T-helper 9 cell (primary cell): ENCODE measurements around the gene KDM4C.
"Not testable (repeated sequence)": the region's sequence is repeated elsewhere in the genome, so short reads cannot be mapped to it uniquely, and the experiment has no call there.

Experiments used
- DNase-seq: peaks from one replicate; pipeline ENCODE4 v3.0.0-alpha.2; 2020

KDM4C gene

DNA sequence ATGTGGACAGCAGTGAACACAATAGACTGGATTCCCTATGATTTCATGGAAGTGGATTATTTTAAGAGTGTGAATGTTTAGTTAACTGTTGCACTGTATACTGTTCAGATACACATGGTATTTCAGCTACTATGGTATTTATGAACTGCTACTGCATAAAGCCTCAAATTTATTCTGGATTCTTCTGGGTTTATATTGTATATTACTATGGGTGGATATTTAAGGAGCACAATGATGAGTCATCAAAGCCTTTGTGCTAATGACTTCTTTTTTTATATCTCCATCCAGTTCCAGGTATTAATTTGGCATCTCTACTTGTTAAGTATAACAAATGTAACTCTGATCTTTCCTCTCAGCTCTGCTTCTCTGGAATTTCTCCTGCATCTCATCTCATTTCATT is 6.8 kb downstream of the KDM4C start:
- no peak for DNase-seq

- DNase-seq, result no peak
Observed at GRCh38 chr9:6764950-6765349, 7.2 kb downstream of the KDM4C start.

- no peak for DNase-seq
Observed at GRCh38 chr9:6765396-6765795, 7.6 kb downstream of the KDM4C start.

DNA sequence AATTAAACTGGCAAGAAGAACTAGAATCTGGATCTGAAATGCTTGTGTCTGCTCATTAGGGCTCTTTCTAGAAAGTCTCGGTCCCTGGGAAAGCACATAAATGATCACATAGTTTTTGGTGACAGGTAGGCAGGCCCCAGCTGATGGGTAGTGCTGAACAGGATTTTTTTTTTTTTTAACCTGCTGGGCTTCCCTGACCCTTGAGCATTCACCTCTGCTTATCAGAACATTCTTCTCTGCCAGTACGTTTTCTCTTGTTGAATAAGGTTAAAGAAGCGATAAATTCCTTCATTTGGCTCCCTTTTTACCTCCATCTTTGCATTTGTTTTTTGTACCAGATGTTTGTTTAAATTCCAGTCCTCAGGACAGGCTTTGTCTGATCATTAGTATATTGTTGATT is 8.8 kb downstream of the KDM4C start:
- DNase-seq, result no peak

GRCh38 chr9:6768587-6768986 is 10.8 kb downstream of the KDM4C start:
- DNase-seq, result not testable (repeated sequence)

DNA sequence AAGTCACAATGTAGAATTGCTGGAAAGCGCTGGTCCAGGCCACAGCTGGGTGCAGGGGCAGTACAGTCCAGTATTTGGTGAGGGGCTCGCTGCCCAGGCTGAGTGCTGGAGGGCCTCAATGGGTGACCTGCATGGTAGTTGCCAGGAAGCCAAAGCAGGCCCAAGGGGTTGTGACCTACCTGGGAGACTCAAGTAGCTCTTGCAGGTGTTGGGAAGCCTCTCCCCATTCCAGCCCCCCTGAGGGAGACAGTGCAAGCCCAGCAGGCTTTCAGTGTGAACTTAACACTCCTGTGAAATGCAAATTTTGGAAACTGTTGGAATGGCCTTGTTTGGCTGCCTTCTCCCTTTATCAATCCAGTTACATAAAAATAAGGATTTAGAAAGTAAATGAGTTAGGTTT is 13.9 kb downstream of the KDM4C start:
- no peak for DNase-seq

- DNase-seq, result no peak
Observed at GRCh38 chr9:6777213-6777902, 19.6 kb downstream of the KDM4C start.

- no peak for DNase-seq
Observed at GRCh38 chr9:6779417-6780241, 21.9 kb downstream of the KDM4C start.

DNA sequence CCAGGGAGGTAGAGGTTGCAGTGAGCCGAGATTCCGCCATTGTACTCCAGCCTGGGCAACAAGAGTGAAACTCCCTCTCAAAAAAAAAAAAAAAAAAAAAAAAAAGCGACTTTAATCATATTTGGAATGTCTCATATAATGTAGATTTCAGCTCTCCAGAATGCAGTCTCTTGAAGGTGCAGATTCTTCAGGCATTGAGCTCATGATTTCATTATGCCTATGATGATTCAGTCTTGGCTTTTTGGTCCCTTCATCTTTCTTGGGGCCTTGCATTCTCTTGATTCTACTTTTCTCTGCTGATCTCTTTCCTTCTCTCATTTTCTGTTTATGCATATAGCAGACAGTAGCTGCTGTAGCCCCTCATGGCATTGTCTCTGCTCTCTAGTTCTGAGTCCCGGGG is 22.9 kb downstream of the KDM4C start:
- no peak for DNase-seq

- DNase-seq, result no peak
Observed at GRCh38 chr9:6781476-6781875, 23.7 kb downstream of the KDM4C start.

- no peak for DNase-seq
Observed at GRCh38 chr9:6782345-6782744, 24.6 kb downstream of the KDM4C start.

- DNase-seq, result no peak
Observed at GRCh38 chr9:6782981-6783380, 25.2 kb downstream of the KDM4C start.

GRCh38 chr9:6783753-6784152 is 26.0 kb downstream of the KDM4C start:
- no peak for DNase-seq

DNA sequence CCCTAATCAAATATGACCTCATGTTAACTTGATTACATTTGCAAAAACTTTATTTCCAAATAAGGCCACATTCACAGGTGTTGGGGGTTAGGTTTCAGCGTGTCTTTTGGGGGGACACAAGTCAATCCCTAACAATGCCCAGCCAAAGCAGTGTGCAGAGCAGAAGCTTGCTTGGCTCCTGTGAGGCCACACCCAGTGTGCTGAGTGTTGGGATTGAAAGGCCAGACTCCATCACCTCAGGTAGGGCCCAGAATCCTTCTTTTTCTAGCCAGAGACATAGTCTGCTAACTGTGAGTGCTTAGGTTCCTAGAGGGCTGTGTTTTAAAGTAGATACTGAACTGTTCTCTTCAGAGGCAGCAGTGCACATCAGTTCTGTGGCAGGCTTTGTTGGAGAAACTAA is 27.9 kb downstream of the KDM4C start:
- DNase-seq, result no peak

DNA sequence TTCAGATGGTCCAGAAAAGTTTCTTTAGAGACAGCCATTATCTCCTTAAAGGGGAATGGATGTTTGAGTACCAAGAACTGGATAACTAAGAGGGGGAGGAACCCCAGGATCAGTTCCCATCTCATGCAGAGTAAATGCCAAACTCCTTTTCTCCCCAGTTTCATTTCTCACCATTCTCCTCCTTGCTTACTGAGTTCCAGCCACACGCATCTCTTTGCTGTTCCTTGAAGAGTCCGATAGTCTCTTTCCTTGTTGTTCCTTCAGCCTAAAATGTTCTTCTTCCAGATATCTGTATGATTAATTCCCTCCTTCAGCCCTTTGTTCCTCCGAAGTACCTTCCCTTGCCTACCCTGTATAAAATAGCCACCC is 30.0 kb downstream of the KDM4C start:
- no peak for DNase-seq

DNA sequence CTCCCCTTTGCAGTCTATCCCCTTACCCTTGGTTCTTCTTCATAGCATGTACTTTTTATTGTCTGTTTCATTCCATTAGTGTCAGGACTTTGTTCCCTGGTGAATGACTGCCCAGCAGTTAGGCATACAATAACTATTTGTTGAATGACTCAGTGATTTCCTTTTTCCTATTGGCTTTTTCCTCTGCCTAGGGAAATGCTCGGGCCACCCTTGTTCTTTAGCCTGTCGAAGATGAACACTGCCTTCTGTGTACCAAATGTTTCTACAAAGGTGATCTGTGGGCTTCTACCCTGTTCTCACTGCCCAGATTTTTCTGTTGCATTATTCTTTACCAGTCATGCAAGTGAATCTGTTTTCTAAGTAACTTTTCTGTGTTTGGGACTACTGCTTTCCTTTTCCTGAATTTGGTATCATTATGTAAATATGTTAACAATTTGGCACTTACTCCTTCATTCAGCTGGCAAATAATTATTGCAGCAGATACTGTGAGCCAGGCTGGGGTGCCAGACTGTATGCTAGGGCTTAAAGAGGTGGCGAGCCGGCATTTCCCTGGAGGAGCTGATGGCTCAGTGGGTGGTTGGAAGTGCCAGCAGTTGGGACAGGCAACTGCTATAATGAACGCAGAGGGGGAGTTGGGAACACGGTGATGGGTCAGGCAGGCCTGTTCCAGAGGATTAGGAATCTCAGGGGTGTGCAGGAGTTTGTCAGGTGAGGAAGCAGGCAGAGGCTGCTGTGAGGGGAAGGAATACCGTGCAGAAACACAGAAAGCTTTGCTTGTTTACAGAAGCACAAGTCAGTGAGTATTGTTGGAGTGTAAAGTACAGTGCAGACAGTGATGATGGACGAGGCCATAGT is 30.6 kb downstream of the KDM4C start:
- no peak for DNase-seq

- DNase-seq, result not testable (repeated sequence)
Observed at GRCh38 chr9:6789017-6789338, 31.2 kb downstream of the KDM4C start.

GRCh38 chr9:6790866-6791265 is 33.1 kb downstream of the KDM4C start:
- DNase-seq, result no peak

DNA sequence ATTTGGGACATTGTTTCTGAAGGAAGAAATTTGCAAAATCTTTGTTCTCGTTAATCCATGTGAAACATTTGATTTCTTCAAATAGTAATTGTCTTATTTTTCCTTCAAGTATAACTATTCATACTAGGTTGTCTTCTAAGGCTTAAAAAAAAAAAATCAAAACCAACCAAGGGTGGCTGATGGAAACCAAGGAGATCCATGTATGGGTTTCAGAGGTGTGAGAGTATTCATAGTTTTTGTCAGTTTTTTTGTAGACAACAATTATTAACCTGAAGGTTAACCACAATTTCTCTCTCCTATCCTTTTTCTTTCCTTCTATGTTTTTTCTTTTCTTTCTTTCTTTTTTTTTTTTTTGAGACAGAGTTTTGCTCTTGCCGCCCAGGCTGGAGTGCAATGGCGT is 35.4 kb downstream of the KDM4C start:
- DNase-seq, result no peak

DNA sequence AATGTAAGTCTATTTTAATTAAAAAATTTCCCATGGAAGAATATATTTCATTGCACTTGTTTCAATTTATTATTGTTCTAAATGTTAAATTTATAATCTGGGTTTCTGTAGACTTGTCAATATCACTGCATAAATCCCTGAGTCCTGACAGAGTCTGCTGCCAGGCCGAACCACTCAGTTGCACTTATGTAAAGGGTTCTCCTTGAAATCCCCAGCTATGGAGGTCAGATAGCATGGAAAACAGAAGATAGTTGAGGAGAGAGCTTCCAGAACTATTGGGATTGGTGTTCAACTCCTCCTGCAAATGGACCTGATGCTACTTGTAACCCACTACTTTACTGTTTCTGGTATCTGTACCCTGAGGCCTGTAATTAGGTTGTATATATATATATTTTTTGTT is 37.2 kb downstream of the KDM4C start:
- no peak for DNase-seq

DNA sequence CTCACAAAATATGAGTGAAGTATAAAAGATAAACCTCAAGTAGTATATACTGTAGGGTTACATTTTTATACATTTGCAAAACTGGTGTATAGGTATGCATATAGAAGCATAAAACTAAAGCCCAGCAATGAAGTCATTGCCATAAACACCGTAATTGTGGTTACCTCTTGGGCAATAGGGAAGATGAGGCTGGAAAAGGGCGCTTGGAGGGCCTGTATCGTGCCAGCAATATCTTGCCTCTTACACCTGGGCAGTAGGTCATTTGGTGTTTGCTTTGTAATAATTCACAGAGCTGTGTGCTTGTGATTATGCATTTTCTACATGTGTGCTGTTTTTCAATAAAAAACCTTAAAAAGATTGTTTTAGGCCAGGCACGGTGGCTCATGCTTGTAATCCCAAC is 45.2 kb downstream of the KDM4C start:
- no peak for DNase-seq

DNA sequence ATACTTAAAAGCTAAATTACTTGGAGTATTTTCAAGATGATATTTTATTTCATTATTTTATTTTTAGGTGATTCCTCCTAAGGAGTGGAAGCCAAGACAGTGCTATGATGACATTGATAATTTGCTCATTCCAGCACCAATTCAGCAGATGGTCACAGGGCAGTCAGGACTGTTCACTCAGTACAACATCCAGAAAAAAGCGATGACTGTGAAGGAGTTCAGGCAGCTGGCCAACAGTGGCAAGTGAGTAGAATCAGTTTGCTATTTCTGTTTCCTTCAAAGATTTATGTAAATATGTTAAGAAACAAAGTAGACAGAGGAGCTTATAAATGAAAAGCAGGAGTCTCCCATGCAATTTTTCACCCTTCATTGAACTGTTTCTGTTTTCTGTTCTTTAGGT is 47.8 kb downstream of the KDM4C start:
- no peak for DNase-seq

DNA sequence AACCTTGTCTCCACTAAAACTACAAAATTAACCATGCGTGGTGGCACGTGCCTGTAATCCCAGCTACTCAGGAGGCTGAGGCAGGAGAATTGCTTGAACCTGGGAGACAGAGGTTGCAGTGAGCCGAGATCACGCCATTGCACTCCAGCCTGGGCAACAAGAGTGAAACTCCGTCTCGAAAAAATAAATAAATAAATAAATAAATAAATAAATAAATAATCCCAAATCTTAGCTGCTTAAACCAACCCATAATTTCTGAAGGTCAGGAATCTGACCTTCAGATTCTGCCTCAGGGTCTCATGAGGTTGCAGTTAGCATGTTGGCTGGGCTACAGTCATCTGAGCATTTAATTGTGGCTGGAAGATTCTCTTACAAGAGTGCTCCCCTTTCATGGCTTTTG is 48.5 kb downstream of the KDM4C start:
- not testable (repeated sequence) for DNase-seq

DNA sequence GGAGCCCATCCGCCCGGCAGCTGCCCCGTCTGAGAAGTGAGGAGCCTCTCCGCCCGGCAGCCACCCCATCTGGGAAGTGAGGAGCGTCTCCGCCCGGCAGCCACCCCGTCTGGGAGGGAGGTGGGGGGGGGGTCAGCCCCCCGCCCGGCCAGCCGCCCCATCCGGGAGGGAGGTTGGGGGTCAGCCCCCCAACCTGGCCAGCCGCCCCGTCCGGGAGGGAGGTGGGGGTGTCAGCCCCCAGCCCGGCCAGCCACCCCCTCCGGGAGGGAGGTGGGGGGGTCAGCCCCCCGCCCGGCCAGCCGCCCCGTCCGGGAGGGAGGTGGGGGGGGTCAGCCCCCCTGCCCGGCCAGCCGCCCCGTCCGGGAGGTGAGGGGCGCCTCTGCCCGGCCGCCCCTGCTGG is 49.9 kb downstream of the KDM4C start:
- DNase-seq, result not testable (repeated sequence)
